ENCODE results near the gene USP5.

GRCh38 chr12:6810758-6811157 lies 41.2 kb upstream of the USP5 start:
- TF ChIP-seq CTCF (IDR thresholded peaks at IDR 0.05): no peak
- TF ChIP-seq EP300 (IDR thresholded peaks at IDR 0.05): no peak
- no peak for TF ChIP-seq POLR2A (IDR thresholded peaks at IDR 0.05)
